ENCODE data around the gene WDR37. TPM values are rescaled to one million over a fixed set of nuclear protein-coding genes. Genes with fewer than 3 reads are reported as not detected.
"Not testable (repeated sequence)": the region's sequence is repeated elsewhere in the genome, so short reads cannot be mapped to it uniquely, and the experiment has no call there.

WDR37 gene, protein sequence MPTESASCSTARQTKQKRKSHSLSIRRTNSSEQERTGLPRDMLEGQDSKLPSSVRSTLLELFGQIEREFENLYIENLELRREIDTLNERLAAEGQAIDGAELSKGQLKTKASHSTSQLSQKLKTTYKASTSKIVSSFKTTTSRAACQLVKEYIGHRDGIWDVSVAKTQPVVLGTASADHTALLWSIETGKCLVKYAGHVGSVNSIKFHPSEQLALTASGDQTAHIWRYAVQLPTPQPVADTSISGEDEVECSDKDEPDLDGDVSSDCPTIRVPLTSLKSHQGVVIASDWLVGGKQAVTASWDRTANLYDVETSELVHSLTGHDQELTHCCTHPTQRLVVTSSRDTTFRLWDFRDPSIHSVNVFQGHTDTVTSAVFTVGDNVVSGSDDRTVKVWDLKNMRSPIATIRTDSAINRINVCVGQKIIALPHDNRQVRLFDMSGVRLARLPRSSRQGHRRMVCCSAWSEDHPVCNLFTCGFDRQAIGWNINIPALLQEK
- 10 to 100 TPM in 2 of 4 donors, 1 to 10 TPM in 2; 1.3 to 21.7 (median 11.2) TPM for total RNA-seq

DNA sequence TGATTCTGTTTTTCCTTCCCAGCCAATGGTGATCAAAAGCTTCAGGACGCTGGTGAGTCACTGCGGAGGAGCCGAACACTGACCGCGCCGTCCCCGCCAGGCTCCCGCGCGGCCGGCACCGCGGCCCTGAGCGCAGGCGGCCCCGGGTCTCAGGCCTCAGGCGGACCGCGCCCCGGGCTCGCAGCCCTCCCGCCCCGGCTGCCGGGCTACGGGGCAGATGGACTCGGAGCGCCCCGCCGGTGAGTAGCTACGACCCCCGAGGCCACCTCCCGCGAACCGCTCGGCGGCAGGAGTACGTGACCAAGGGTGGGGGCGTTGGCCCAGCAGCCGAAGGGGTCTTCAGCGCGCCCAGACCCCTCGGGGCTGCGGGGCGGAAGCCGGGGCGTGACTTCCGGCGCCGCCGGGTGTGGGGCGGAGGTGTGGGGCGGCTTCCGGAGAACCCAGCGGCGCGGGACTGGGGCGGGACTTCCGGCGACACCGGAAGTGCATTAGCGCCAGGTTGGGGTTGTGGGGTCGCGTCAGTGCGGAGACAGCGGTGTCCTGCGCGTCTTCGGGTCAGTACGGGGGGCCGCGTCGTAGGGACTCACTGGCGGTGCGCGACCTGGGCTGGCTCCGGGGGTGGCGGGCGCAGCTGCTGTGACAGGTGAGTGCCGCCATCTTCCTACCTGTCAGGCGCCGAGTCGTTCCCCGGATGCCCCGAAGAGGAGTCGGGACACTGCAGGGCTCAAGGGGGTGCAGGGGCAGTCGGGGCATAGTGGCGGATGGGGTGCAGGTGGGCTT is at the start of gene WDR37:
WDR37 (plus strand) TSS at position 60 of the 780 bp plus-strand sequence. CDS start 15,771 bp downstream, outside the sequence.
- TF ChIP-seq, protein P1, sequence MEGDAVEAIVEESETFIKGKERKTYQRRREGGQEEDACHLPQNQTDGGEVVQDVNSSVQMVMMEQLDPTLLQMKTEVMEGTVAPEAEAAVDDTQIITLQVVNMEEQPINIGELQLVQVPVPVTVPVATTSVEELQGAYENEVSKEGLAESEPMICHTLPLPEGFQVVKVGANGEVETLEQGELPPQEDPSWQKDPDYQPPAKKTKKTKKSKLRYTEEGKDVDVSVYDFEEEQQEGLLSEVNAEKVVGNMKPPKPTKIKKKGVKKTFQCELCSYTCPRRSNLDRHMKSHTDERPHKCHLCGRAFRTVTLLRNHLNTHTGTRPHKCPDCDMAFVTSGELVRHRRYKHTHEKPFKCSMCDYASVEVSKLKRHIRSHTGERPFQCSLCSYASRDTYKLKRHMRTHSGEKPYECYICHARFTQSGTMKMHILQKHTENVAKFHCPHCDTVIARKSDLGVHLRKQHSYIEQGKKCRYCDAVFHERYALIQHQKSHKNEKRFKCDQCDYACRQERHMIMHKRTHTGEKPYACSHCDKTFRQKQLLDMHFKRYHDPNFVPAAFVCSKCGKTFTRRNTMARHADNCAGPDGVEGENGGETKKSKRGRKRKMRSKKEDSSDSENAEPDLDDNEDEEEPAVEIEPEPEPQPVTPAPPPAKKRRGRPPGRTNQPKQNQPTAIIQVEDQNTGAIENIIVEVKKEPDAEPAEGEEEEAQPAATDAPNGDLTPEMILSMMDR (IDR thresholded peaks at IDR 0.05) = peak in 1 of 4 experiments; percentile 28
- TF ChIP-seq POLR2A (IDR thresholded peaks at IDR 0.05) = peak; percentile 36 to 76
- Histone ChIP-seq H3K27ac (peak within 1 kb of the TSS; percentile 97 to 98), H3K4me3 (peak within 1 kb of the TSS; percentile 88 to 99), H3K27me3 (no peaks in the 10 kb centered on the region), H3K9me3 (no peaks in the 10 kb centered on the region), H3K36me3 (no peaks in the 10 kb centered on the region), H3K4me1 (peaks cover 0 to 7% of the 10 kb centered on the region in 2 donors)
- intact Hi-C loops (cut with DNase I; ENCODE audit: low total_unique reads) = loop anchor here (10.0 kb wide), 1 partner anchor 72 kb away; the partner anchor contains the start of gene GTPBP4
- peak; percentile 80 to 86 for DNase-seq

DNA sequence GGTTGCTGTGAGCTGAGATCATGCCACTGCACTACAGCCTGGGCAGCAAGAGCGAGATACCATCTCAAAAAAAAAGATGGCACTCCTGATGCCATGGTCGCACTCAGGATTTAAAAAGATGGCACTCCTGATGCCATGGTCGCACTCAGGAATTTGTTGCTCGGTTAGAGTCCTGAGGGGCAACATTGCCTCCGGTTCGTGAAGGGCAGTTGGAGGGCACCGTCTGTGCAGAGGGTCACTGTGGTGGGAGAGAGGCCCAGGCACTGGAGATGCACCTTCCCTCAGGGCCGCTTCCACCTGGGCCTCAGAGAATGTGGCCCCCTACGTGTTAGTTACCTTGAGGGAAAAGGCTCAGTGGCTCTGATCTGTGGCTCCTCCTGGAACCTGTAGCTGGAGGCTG is 49.6 kb upstream of the WDR37 start:
- TF ChIP-seq, protein P1 (IDR thresholded peaks at IDR 0.05) = no peak
- TF ChIP-seq POLR2A (IDR thresholded peaks at IDR 0.05) = no peak
- H3K4me3 ChIP-seq = no peak overlapping the region
- intact Hi-C loops (cut with DNase I; ENCODE audit: low total_unique reads) = no loop called here
- H3K27ac ChIP-seq = no peak overlapping the region
- no peaks in the 10 kb centered on the region for H3K4me1 ChIP-seq
- H3K36me3 ChIP-seq = no peaks in the 10 kb centered on the region
- H3K27me3 ChIP-seq = no peaks in the 10 kb centered on the region
- peaks cover 3 to 20% of the 10 kb centered on the region in 2 donors for H3K9me3 ChIP-seq
- no peak for DNase-seq

DNA sequence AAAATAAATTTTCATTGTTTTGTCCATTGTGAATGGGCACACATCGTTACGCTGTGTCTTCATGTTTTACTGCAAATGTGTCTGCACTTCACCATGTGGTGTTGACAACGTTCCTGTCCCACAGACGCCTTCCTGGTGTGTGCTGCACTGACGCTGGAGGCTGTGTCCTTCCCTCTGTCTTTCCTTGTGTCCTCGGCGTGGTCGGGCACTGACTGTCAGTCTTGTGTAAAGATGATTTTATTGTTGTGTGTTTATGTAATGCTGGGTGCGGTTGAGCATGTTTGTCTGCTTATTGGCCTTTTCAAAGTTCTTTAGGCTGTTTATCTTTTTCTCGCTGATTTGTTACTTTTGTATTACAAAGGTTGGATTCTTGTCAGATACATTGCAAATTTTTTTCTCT is 48.6 kb upstream of the WDR37 start:
- Histone ChIP-seq H3K27me3 (no peaks in the 10 kb centered on the region), H3K36me3 (no peaks in the 10 kb centered on the region), H3K27ac (no peak overlapping the region), H3K4me3 (no peak overlapping the region), H3K9me3 (peaks cover 2 to 10% of the 10 kb centered on the region in 2 donors), H3K4me1 (no peaks in the 10 kb centered on the region)
- TF ChIP-seq, protein P1 (IDR thresholded peaks at IDR 0.05) = no peak
- no peak for TF ChIP-seq POLR2A (IDR thresholded peaks at IDR 0.05)
- intact Hi-C loops (cut with DNase I; ENCODE audit: low total_unique reads) = no loop called here
- DNase-seq = no peak

DNA sequence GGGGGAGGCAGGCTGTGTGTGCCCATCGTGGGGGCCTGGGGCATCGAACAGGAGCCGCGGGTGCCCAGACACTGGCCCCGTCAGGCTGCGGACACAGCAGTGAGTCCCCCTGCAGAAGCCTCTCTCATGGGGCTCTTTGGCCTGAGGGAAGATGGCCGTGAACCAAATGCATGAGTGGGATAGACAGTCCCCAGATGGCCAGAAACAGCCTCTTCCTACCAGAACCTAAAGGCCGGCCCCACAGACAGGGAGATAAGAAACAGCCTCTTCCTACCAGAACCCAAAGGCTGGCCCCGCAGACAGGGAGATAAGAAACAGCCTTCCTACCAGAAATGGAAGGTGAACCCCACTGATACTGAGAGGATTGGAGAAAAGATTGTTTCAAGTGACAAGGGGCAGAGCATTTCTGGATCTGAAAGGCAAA is 47.1 kb upstream of the WDR37 start:
- Histone ChIP-seq H3K27me3 (no peaks in the 10 kb centered on the region), H3K9me3 (no peaks in the 10 kb centered on the region), H3K27ac (no peak overlapping the region), H3K36me3 (no peaks in the 10 kb centered on the region), H3K4me3 (no peak overlapping the region), H3K4me1 (no peaks in the 10 kb centered on the region)
- no peak for TF ChIP-seq POLR2A (IDR thresholded peaks at IDR 0.05)
- TF ChIP-seq, protein P1 (IDR thresholded peaks at IDR 0.05) = no peak
- DNase-seq = no peak
- intact Hi-C loops (cut with DNase I; ENCODE audit: low total_unique reads) = no loop called here

DNA sequence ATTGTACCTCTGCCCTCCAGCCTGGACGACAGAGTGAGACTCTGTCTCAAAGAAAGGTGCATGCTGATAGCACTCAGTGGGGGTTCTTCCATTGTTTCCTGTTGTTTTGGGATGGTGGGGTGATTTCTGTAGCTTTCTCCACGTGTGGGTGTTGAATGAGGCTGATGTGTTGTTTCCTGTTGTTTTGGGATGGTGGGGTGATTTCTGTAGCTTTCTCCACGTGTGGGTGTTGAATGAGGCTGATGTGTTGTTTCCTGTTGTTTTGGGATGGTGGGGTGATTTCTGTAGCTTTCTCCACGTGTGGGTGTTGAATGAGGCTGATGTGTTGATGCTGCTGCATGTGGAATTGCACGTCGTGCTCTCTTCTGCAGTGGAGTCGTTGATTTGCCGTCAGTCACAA is 46.2 kb upstream of the WDR37 start:
- H3K9me3 ChIP-seq; H3K4me3 ChIP-seq; H3K27ac ChIP-seq; intact Hi-C loops (cut with DNase I; ENCODE audit: low total_unique reads); H3K27me3 ChIP-seq; H3K4me1 ChIP-seq; H3K36me3 ChIP-seq; DNase-seq: not testable (repeated sequence)

Data from uterus (tissue), 4 donors.